GM18873 (cell line): ENCODE results near the gene FOXP1.

ENCODE experiments used
- ATAC-seq: cut with Tn5 transposase; IDR thresholded peaks from one replicate; pipeline ENCODE4 v1.9.1; 2021; ENCODE audit warnings: mild to moderate bottlenecking, moderate library complexity, moderate number of reproducible peaks; ENCODE audit not compliant: unreplicated experiment, low FRiP score

Gene FOXP1

GRCh38 chr3:71583566-71584393 is at the start of gene FOXP1:
TSS of gene FOXP1 (minus strand) at chr3:71583728. CDS start at chr3:71198381, 385,347 bp downstream.
- no peak for ATAC-seq

DNA sequence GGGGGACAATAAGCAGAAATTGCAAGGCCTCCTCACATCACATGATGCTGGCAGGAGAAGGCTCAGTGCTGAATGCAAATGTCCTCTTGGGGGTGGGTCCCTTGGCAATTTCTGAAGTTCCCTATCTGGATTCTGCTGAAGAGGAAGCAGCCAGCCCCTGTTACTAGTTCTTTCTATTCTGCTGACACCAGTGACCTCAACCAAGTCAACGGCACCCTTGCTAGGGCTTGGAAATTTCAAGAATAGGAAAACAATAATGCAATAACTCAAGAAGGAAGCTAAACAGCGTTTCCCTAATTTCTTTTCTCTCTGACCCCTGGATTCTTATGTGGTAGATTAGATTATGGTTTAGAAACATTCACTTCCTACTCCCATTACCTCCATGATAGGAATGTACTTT is 46.2 kb upstream of the FOXP1 start:
- no peak for ATAC-seq

GRCh38 chr3:71629289-71629688 is 45.8 kb upstream of the FOXP1 start:
- no peak for ATAC-seq

DNA sequence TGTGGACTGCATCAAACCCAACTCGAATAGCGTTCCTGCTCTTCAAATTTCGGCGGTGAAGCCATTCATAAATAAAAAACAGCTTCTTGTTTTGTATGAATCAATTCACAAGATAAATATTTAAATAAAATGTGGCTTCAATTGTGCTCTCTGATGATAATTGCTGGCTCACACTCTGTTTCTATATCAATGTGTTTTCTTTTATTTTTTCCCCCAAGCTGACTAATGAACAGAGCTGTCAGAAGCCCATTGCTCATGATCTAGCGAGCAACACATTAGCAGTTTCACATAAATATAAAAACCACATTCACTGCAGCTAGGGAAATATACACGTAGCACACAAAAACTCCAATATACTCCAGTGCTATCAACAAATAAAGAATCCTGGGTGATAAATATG is 45.0 kb upstream of the FOXP1 start:
- ATAC-seq = no peak

GRCh38 chr3:71625676-71626075 is 42.1 kb upstream of the FOXP1 start:
- no peak for ATAC-seq

- no peak for ATAC-seq
Measured at GRCh38 chr3:71621825-71622537, 38.5 kb upstream of the FOXP1 start.

DNA sequence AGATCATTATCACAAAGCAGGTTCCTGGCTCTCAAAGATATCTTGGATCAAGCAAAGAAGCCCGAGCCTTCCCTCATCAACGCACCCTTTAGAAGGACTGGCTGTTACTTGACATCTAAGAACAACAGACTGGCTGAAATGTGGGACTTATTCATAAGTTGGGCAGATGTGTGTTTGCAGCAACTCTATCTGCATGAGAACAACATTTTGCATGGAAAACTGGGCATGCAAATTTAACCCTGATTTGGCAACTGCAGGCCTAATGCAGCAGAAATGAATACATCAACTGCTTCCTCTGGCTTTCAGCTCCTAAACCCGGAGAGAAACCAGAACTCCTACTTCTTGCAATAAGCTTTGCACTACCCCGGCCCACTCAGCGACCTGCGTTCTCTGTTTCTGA is 35.0 kb upstream of the FOXP1 start:
- ATAC-seq = no peak

GRCh38 chr3:71616571-71617021 is 33.1 kb upstream of the FOXP1 start:
- no peak for ATAC-seq

DNA sequence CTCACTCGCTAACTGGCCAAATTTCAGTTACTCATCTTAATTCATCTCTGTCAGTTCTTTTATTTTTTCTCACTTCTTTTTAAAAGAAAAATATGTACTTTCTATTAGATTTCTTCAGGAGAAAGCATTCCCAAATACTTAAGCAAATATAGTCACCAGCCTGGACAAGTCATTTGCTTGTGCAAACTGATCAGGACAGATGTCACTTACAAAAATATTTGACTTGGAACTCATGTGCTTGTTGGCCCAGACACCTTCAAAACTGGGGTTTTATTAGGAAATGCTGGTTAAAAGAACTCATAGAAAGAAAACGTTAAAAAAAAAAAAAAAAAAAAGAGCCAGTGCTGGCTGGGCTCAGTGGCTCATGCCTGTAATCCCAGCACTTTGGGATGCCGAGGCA is 31.3 kb upstream of the FOXP1 start:
- ATAC-seq = no peak

DNA sequence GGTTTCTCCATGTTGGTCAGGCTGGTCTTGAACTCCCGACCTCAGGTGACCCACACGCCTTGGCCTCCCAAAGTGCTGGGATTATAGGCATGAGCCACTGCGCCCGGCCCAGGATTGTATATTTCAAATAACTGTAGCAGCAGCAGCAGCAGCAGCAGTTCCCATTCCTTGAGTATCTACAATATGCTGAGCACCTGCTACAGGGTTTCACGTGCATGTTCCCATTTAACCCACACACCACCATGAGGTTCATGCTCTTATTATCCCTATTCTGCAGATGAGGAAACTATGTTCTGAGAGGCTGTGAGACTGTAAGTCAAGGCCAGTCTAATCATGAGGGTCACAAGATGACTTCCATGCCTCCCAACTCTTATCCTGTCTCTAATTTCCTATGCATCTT is 30.9 kb upstream of the FOXP1 start:
- ATAC-seq = no peak

DNA sequence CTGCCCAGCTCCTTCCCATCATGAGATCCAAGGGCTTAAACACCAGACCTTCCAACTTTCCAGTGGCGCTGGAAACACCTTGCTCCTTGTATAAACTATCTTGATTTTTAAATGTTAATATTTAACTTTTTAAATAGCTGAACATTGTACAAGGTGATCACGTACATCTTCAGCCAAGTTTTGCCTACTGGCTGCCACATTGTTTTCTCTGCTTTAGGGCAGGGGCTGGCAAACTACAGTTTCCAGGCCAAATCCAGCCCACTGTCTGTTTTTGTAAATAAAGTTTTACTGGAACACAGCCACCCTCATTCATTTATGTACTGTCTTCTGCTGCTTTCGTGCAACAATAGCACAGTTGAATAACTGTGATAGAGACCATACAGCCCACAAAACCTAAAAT is 27.6 kb upstream of the FOXP1 start:
- no peak for ATAC-seq

GRCh38 chr3:71607364-71607763 is 23.8 kb upstream of the FOXP1 start:
- no peak for ATAC-seq

DNA sequence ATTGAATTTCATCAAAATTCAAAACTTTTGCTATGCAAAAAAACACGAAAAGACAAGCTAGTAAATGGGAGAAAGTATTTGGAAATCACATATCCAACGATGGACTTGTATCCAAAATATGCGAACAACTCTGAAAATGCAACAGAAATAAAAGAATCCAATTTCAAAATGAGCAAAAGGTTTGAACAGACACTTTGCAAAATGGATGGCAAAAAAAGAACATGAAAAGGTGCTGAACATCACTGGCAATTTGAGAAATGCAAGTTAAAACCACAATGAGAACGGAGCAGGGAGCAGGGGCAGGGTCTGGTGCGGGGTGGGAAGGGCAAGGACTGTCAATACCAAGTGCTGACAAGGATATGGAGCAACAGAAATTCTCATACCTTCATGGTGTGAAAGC is 23.1 kb upstream of the FOXP1 start:
- no peak for ATAC-seq

- no peak for ATAC-seq
Measured at GRCh38 chr3:71602256-71602655, 18.7 kb upstream of the FOXP1 start.

DNA sequence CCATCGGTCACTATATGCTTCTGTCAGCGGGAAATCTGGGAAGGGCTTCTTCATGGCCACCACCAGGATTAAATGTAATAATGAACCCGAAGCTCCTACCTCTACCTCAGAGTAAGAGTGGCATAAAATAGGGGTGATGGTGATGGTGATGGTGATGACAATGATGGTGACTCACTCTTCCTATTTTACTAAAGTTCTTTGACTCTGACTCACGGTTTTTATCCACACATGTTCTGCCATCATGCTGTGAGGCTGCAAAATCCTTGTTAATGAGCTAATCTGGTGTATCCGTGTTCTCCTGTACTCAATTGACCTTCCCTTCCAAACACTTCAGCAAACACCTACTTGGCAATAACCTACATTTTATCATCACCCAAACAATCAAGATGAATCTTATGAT is 18.3 kb upstream of the FOXP1 start:
- ATAC-seq = no peak

DNA sequence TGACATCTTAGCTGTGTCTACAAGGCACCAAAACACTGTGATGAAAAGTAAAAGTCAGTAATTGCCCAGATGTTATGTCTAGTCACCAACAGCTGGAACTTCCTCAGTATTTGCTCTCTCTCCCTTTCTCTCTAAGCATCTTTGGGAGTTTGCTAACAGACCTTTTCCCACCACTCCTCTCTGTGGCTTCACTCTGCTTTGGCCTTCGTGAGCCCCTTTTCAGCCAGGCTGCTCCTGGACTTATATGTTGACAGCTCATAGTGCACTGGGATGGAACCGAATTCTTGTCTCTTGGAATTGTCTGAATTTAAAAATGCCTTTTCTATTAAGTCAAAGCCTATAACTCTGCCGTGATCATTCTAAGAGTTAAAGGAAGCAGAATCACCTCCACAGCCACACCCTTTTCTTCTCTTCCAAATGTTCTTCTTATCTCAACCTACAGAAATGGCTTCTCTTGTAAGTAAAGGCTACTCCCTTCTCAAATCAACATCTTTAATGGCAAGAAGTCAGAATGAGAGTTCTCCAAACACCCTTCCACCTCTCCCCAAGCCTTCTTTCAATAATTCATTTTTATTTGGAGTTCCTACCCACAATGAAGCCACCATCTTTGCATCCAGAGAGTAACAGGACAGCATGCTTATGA is 17.2 kb upstream of the FOXP1 start:
- no peak for ATAC-seq

GRCh38 chr3:71599416-71599815 is 15.9 kb upstream of the FOXP1 start:
- no peak for ATAC-seq

GRCh38 chr3:71598292-71598691 is 14.8 kb upstream of the FOXP1 start:
- no peak for ATAC-seq

GRCh38 chr3:71597286-71597685 is 13.8 kb upstream of the FOXP1 start:
- no peak for ATAC-seq

DNA sequence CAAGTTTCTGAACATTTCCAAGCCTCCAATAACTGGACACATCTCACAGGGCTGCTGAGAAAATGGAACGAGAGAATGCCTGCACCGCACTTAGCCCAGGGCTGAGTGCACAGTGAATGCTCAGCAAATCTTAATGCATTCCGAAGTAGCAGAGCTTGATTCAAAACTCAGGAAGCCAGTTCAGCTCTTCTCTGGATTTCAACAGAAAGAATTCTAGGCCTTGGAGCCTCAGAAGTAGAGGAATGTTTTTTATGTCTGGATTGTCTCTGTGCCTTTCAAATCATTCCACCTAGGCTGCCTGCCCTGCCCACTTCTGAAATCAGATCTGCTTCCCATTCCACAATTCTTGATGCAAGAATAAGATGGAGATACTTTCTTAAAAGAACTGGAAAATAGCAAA is 9.6 kb upstream of the FOXP1 start:
- no peak for ATAC-seq

DNA sequence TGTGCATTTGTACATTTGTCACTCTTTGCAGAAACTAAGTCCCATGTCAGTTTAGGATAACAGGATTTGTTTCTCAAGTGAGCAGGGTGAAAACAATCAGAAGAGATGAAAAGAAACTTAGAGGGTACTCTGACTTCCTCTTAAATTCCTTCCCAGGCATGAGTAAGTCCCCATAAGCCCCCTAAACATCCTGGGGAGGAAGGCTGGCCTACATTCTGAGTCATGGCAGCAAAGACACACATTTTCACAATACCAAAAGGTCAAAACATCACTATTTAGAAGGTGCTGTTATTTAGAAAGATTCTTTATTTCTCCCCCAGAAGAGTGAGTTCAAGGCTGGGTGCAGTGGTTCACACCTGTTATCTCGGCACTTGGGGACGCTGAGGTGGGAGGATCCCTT is 7.6 kb upstream of the FOXP1 start:
- ATAC-seq = no peak
